Caco-2 (cell line): Measurements from ENCODE around the gene DCUN1D2. TPM values are rescaled to one million over a fixed set of nuclear protein-coding genes. Genes with fewer than 3 reads are reported as not detected.

ENCODE experiments used
- BruUV-seq: library from RNA; stranded (reverse); fragments of 400-500 nt; replicated peaks from 2 replicates; lab custom pipeline; 2021; lab: Mats Ljungman, UMichigan
- CTCF ChIA-PET: fragments of 300-600 bp; sonication (Branson Sonifier 250); formaldehyde crosslinking; loops from one replicate; lab custom pipeline; 2022; ENCODE audit warnings: antibody characterized with exemption; lab: Charles Lee
- POLR2A ChIA-PET: fragments of 300-600 bp; sonication (Branson Sonifier 250); formaldehyde crosslinking; loops from one replicate; lab custom pipeline; 2022; ENCODE audit warnings: antibody characterized with exemption; lab: Charles Lee
- DNase-seq, 2 experiments: peaks; one replicate each; pipeline versions ENCODE4 v3.0.0 to v3.0.0-alpha.2; 2020 to 2022
- H3K27me3 ChIP-seq: replicated peaks from 2 replicates; pipeline ENCODE4 v1.6.0; 2011; ENCODE audit warnings: low read length; ENCODE audit not compliant: control insufficient read depth, insufficient read depth
- H3K36me3 ChIP-seq: 2 replicates; pipeline ENCODE4 v1.5.1; 2011; ENCODE audit warnings: low read length; ENCODE audit not compliant: control insufficient read depth, insufficient read depth
- H3K4me1 ChIP-seq: fragments of 250-450 bp; sonication (Bioruptor Pico); 2 replicates; pipeline ENCODE4 v1.5.1; 2020; ENCODE audit warnings: mild to moderate bottlenecking
- H3K4me3 ChIP-seq: 2 replicates; pipeline ENCODE4 v1.5.1; 2011; ENCODE audit warnings: low read depth, mild to moderate bottlenecking, control low read depth, low read length
- H3K9me3 ChIP-seq: fragments of 250-450 bp; sonication (Bioruptor Pico); 2 replicates; pipeline ENCODE4 v1.5.1; 2020; ENCODE audit warnings: mild to moderate bottlenecking, moderate library complexity
- H3K27ac Mint-ChIP-seq: one replicate; pipeline ENCODE4 v1.8.0; 2022; ENCODE audit warnings: mixed read lengths; ENCODE audit not compliant: unreplicated experiment
- H3K27me3 Mint-ChIP-seq: one replicate; pipeline ENCODE4 v1.8.0; 2022; ENCODE audit warnings: mixed read lengths; ENCODE audit not compliant: insufficient read depth, unreplicated experiment
- H3K36me3 Mint-ChIP-seq: one replicate; pipeline ENCODE4 v1.8.0; 2022; ENCODE audit warnings: mild to moderate bottlenecking, mixed read lengths; ENCODE audit not compliant: insufficient read depth, unreplicated experiment
- H3K4me1 Mint-ChIP-seq: one replicate; pipeline ENCODE4 v1.8.0; 2022; ENCODE audit warnings: low read depth, mixed read lengths; ENCODE audit not compliant: unreplicated experiment
- H3K4me3 Mint-ChIP-seq: one replicate; pipeline ENCODE4 v1.8.0; 2022; ENCODE audit warnings: mild to moderate bottlenecking, moderate library complexity, mixed read lengths; ENCODE audit not compliant: unreplicated experiment
- H3K9me3 Mint-ChIP-seq: one replicate; pipeline ENCODE4 v1.8.0; 2022; ENCODE audit warnings: mixed read lengths; ENCODE audit not compliant: unreplicated experiment
- intact Hi-C: fragments of 100-400 bp; cut with micrococcal nuclease; formaldehyde crosslinking; loops from one replicate; pipeline ENCODE4 v1.10.0; 2022; ENCODE audit not compliant: unreplicated experiment
- total RNA-seq: library from RNA; stranded (reverse); gene quantifications from 2 replicates; pipeline ENCODE4 v1.2.3, GENCODE V29; 2022
- TF ChIP-seq, protein P1 (sequence below), 2 experiments: fragments of 200-600 bp in 1 of 2; IDR thresholded peaks; 1 replicate in 1 of 2; 2 replicates in 1 of 2; pipeline versions ENCODE4 v1.5.1 to v1.8.0; 2011 to 2022; ENCODE audit warnings: antibody characterized with exemption in 1 of 2, control low read depth in 1 of 2, inconsistent platforms in 1 of 2, low read depth in 1 of 2, low read length in 1 of 2, mild to moderate bottlenecking in 1 of 2, moderate library complexity in 1 of 2; ENCODE audit not compliant: insufficient read depth in 1 of 2, severe bottlenecking in 1 of 2, unreplicated experiment in 1 of 2

The DCUN1D2 gene
- total RNA-seq, 1 experiment from 2014 or later, result 59.4 TPM

DNA sequence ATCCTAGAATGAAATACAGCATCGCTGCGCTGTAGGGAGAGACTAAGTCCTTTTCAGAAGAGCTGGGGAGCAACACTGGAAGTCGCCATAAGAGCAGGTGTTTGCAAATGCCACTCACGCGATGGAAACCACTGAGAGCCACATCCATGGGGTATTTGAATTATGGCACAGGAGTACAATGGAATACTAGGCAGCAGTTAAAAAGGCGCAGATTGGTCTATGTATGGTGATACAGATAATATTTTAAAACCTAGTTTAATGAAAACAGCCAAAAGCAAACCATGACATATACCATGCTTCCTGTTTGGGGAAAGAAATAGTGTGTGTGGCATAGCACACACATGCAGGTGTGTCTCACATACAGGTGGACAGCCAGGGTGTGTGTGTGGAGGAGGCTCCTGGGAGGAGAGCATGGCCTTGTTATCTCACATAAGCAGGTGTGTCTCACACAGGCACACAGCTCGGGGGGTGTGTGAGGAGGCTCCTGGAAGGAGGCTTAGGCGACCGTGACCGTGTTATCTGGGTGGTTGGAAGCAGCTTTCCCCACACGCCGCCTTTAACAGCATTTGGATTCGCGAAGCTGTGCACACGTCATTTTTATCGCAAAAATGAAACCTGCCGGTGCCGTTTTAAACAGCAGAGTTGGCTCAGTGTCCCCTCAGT is 70.8 kb downstream of the DCUN1D2 start:
- no peak for DNase-seq
- ChIA-PET CTCF (interaction anchor here (1.2 kb wide), 1 partner anchor 142 kb away, joined by 3 read pairs; no protein-coding TSS in a partner anchor), POLR2A (no interaction called here)
- Mint-ChIP-seq H3K9me3 (no peaks in the 10 kb centered on the region), H3K4me1 (peaks cover 13% of the 10 kb centered on the region), H3K27ac (no peak overlapping the region), H3K4me3 (peak overlapping the region; percentile 60), H3K36me3 (no peaks in the 10 kb centered on the region), H3K27me3 (peaks cover 3% of the 10 kb centered on the region)
- Histone ChIP-seq H3K36me3 (no peaks in the 10 kb centered on the region), H3K4me1 (0 out of 2 replicates have a peak, but pooled peaks cover 4% of the 10 kb centered on the region), H3K9me3 (no peaks in the 10 kb centered on the region), H3K4me3 (no peak overlapping the region), H3K27me3 (no peaks in the 10 kb centered on the region)
- intact Hi-C loops, result no loop called here
- TF ChIP-seq, protein P1, sequence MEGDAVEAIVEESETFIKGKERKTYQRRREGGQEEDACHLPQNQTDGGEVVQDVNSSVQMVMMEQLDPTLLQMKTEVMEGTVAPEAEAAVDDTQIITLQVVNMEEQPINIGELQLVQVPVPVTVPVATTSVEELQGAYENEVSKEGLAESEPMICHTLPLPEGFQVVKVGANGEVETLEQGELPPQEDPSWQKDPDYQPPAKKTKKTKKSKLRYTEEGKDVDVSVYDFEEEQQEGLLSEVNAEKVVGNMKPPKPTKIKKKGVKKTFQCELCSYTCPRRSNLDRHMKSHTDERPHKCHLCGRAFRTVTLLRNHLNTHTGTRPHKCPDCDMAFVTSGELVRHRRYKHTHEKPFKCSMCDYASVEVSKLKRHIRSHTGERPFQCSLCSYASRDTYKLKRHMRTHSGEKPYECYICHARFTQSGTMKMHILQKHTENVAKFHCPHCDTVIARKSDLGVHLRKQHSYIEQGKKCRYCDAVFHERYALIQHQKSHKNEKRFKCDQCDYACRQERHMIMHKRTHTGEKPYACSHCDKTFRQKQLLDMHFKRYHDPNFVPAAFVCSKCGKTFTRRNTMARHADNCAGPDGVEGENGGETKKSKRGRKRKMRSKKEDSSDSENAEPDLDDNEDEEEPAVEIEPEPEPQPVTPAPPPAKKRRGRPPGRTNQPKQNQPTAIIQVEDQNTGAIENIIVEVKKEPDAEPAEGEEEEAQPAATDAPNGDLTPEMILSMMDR (IDR thresholded peaks at IDR 0.05; ENCODE audit: insufficient read depth in 1 of 2, low read depth in 1 of 2, low read length in 1 of 2, severe bottlenecking in 1 of 2, unreplicated experiment in 1 of 2), result no peak
- BruUV-seq, result no TSS peak

DNA sequence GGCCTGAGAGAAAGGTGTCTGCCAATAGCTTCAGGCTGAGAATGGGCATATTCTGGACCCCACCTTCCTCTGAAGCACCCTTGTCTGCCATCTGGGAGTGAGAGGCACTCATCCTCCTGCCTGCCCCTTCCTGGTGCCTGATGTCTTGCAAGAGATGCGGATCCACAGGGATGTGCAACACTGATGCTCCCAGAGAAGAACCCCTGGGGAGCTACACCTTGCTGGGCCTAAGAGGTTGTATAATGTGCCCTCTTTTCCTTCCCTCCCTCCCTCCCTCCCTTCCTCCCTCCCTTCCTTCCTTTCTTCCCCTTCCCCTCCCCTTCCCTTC is 71.8 kb downstream of the DCUN1D2 start:
- H3K36me3 ChIP-seq, result no peaks in the 10 kb centered on the region
- intact Hi-C loops, result no loop called here
- H3K36me3 Mint-ChIP-seq, result no peaks in the 10 kb centered on the region
- TF ChIP-seq, protein P1 (IDR thresholded peaks at IDR 0.05; ENCODE audit: insufficient read depth in 1 of 2, low read depth in 1 of 2, low read length in 1 of 2, severe bottlenecking in 1 of 2, unreplicated experiment in 1 of 2), result no peak
- H3K4me3 ChIP-seq, result no peak overlapping the region
- no TSS peak for BruUV-seq
- no peak overlapping the region for H3K27ac Mint-ChIP-seq
- H3K9me3 ChIP-seq, result no peaks in the 10 kb centered on the region
- ChIA-PET CTCF (no interaction called here), POLR2A (interaction anchor here (0.5 kb wide), 1 partner anchor 102 kb away, joined by 4 read pairs; no protein-coding TSS in a partner anchor)
- no peak overlapping the region for H3K4me3 Mint-ChIP-seq
- H3K27me3 Mint-ChIP-seq, result peaks cover 3% of the 10 kb centered on the region
- H3K9me3 Mint-ChIP-seq, result no peaks in the 10 kb centered on the region
- DNase-seq, result no peak
- H3K27me3 ChIP-seq, result no peaks in the 10 kb centered on the region
- H3K4me1 ChIP-seq, result 0 out of 2 replicates have a peak, but pooled peaks cover 4% of the 10 kb centered on the region
- H3K4me1 Mint-ChIP-seq, result peaks cover 13% of the 10 kb centered on the region

DNA sequence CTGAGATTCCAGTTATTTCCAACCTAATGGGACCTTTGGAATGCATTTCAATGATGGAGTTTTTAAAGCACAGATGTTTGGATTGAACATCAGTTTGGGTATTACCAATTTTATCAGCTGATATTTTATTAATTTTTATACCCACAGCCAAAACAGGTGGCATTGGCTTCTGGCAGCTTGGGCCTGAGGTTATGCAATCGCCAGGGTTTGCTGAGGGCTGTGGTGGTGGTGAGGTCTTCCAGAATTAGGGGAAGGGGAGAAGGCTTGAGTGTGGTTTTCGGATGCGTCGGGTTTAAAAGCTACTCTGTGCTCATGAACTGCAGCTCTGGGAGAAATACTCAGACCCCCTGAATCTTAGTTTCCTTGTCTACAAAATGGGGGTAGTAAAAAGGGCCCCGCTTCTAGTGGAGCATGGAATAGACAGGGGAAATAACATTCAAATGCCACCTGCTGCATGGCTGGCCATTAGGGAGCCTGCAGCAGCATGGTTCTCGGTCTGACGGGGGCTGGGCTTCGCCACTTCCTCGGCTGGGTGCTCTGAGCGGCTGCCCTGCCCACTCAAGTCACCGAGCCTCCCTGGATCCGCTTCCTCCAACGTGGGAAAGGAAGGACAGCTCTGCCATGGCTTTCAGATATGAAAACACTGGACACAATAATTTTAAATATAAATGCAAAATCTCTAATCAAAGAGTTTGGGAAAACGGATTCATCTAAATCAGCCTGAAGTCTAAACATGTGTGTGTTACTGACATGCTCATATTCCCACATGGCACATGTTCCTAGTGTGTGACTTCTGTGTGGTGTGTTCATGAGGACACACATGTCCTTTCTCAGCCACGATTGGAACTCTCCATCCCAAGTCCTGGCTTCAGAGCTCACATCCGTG is 72.4 kb downstream of the DCUN1D2 start:
- peaks cover 3% of the 10 kb centered on the region for H3K27me3 Mint-ChIP-seq
- no peaks in the 10 kb centered on the region for H3K9me3 Mint-ChIP-seq
- no peaks in the 10 kb centered on the region for H3K36me3 Mint-ChIP-seq
- no peak overlapping the region for H3K27ac Mint-ChIP-seq
- H3K9me3 ChIP-seq, result no peaks in the 10 kb centered on the region
- CTCF ChIA-PET, result no interaction called here
- POLR2A ChIA-PET, result no interaction called here
- H3K27me3 ChIP-seq, result no peaks in the 10 kb centered on the region
- no peaks in the 10 kb centered on the region for H3K36me3 ChIP-seq
- H3K4me1 Mint-ChIP-seq, result peaks cover 13% of the 10 kb centered on the region
- TF ChIP-seq, protein P1 (IDR thresholded peaks at IDR 0.05; ENCODE audit: insufficient read depth in 1 of 2, low read depth in 1 of 2, low read length in 1 of 2, severe bottlenecking in 1 of 2, unreplicated experiment in 1 of 2), result no peak
- intact Hi-C loops, result no loop called here
- 0 out of 2 replicates have a peak, but pooled peaks cover 4% of the 10 kb centered on the region for H3K4me1 ChIP-seq
- no TSS peak for BruUV-seq
- no peak for DNase-seq
- no peak overlapping the region for H3K4me3 Mint-ChIP-seq
- H3K4me3 ChIP-seq, result no peak overlapping the region
